ENCODE results near the gene RAI1. TPM values are rescaled to one million over a fixed set of nuclear protein-coding genes. Genes with fewer than 3 reads are reported as not detected.

Gene RAI1
- total RNA-seq, 4 donors from 2014 or later = 19.4 to 38.2 (median 35.3) TPM

DNA sequence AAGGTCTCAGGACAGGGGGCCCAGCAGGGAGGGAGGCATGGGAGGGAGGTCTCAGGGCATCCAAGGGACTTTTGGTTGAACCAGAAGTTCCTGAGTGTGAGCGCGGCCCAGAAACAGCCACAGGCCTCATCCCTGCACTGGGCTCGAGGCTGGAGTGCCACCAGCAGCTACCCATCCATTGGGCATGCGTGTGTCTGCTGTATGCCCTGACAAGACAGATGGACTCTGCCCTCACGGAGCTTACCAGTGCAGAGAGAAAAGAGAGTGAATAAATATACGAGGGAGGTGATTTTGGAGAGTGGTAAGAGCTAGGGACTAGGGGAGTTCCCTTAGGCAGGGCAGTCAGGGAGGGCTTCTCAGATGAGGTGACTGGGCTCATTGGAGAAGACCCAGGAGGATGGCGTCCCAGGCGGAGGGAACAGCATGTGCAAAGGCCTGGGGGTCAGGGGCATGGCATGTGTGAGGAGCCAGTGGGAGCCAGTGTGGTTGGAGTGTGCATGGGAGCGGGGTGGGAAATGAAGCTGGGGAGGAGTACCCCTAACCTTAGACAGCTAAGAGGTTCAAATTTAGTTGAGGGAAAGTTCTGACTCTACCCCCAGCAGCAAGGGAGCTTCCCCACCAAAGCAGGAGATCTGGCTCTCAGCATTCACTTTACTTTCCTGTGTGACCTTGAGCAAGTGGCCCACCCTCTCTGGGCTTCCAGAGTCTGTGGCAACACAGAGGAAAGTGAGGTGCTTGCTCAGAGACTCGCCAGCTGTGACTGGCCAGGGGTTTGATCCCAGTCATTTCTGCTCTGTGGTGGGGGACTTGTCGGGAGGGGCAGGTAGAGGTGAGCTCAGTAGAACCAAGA is 80.9 kb downstream of the RAI1 start:
- intact Hi-C loops (cut with DNase I; ENCODE audit: low total_unique reads) = no loop called here
- DNase-seq (ENCODE audit: low spot score in 2 of 2) = no peak
- TF ChIP-seq, protein P1, sequence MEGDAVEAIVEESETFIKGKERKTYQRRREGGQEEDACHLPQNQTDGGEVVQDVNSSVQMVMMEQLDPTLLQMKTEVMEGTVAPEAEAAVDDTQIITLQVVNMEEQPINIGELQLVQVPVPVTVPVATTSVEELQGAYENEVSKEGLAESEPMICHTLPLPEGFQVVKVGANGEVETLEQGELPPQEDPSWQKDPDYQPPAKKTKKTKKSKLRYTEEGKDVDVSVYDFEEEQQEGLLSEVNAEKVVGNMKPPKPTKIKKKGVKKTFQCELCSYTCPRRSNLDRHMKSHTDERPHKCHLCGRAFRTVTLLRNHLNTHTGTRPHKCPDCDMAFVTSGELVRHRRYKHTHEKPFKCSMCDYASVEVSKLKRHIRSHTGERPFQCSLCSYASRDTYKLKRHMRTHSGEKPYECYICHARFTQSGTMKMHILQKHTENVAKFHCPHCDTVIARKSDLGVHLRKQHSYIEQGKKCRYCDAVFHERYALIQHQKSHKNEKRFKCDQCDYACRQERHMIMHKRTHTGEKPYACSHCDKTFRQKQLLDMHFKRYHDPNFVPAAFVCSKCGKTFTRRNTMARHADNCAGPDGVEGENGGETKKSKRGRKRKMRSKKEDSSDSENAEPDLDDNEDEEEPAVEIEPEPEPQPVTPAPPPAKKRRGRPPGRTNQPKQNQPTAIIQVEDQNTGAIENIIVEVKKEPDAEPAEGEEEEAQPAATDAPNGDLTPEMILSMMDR (IDR thresholded peaks at IDR 0.05) = no peak
- TF ChIP-seq POLR2A (IDR thresholded peaks at IDR 0.05) = no peak
- 95% methylated on average over 11 of the region's 11 CpGs for WGBS, 2 donors
- no peak overlapping the region for H3K4me3 ChIP-seq (ENCODE audit: low read depth, poor library complexity, severe bottlenecking)

DNA sequence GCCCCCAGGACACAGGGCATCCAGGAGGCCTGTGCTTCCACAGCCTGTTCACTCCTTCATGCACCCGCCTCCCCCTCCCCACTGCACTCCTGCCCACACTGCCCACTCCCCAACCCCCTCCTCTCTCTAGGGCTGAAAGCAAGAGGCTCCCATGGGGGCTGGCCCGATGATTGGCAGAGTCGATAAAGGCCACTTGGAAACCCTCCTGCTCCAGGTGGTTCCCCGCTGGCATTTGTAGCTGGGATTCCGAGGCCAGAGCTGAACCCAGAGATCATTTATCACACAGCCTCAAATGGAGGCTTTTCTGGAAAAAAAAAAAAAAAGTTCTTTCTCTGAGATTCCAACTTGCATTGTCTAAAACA is 81.5 kb downstream of the RAI1 start:
- DNase-seq (ENCODE audit: low spot score in 2 of 2) = no peak
- intact Hi-C loops (cut with DNase I; ENCODE audit: low total_unique reads) = no loop called here
- TF ChIP-seq, protein P1 (IDR thresholded peaks at IDR 0.05) = no peak
- no peak for TF ChIP-seq POLR2A (IDR thresholded peaks at IDR 0.05)
- H3K4me3 ChIP-seq (ENCODE audit: low read depth, poor library complexity, severe bottlenecking) = no peak overlapping the region
- WGBS, 2 donors = 68 to 91% methylated on average over 5 of the region's 5 CpGs

DNA sequence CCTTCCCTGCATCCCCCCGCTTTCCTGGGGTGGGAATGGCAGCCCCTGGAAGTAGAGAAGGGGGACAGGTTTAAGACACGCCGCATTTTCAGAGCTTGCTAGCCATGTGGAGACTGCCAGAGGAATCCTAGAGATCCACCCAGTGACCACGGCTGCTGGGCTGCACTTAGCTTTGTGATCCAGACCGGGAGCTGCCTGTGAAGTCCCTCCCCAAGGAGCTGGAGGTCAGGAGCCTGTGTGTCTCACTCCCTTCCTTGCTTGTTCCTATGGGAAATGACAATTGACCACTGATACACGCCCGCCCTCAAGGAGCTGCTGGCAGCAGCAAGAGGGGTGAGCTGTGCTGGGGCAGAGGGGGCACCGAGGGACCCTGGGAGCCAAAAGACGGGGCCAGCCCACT is 81.9 kb downstream of the RAI1 start:
- no peak for DNase-seq (ENCODE audit: low spot score in 2 of 2)
- 65 to 79% methylated on average over 9 of the region's 9 CpGs for WGBS, 2 donors
- TF ChIP-seq POLR2A (IDR thresholded peaks at IDR 0.05) = no peak
- TF ChIP-seq, protein P1 (IDR thresholded peaks at IDR 0.05) = no peak
- no peak overlapping the region for H3K4me3 ChIP-seq (ENCODE audit: low read depth, poor library complexity, severe bottlenecking)
- intact Hi-C loops (cut with DNase I; ENCODE audit: low total_unique reads) = no loop called here

DNA sequence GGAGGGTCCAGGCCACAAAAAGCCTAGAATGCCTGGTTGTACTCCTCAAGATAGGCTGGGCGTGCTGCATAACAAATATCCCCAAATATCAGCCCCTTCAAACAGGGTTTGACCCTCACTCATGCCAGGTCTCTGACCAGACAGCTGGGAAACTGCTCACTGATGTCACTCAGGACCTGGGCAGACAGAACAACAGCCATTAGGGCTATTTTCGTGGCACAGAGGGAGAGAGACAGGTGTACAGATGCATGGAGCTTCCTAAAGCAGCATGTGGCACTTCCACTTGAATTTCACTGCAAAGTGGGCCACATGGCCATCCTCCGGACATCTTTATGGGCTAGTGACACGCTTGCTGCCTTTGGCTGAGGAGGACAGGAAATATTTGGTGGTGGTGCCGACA is 82.5 kb downstream of the RAI1 start:
- no peak overlapping the region for H3K4me3 ChIP-seq (ENCODE audit: low read depth, poor library complexity, severe bottlenecking)
- no peak for TF ChIP-seq POLR2A (IDR thresholded peaks at IDR 0.05)
- DNase-seq (ENCODE audit: low spot score in 2 of 2) = no peak
- intact Hi-C loops (cut with DNase I; ENCODE audit: low total_unique reads) = no loop called here
- 84 to 92% methylated on average over 5 of the region's 5 CpGs for whole genome bisulfite sequencing, 2 donors

DNA sequence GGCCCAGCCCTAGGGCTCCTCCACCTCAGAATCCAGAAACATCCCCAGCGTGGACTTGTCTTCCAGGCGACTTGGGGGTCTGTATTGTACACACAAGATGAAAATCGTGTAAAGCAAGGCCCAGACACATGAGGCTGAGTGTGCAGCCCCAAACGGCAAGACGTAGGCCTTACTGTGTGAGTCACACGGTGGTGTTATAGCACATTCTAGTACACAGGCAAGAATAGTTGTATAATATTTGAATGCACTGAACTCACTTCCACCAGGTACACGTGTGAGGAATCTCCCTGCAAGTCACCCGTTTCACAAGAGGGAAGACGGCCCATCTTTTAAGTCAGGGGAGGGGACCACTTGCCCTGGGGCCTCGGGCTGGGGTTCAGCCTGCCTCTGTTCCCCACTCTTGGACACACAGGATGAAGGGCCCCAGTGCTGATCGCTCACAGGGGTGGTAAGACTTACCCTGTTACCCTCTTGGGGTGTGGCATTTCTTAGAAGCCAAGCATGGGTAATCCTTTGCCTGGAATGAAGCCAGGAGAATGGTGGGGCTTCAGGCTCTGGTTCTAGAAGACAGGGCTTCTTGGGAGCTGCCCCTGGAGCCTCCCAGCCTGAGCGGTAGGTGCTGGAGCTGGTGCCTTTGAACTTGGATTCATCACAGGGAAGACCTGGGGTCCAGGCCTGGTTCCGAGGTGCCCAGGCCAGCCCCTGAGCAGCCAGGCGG is 84.3 kb downstream of the RAI1 start:
- intact Hi-C loops (cut with DNase I; ENCODE audit: low total_unique reads) = no loop called here
- DNase-seq (ENCODE audit: low spot score in 2 of 2) = no peak
- no peak for TF ChIP-seq POLR2A (IDR thresholded peaks at IDR 0.05)
- TF ChIP-seq, protein P1 (IDR thresholded peaks at IDR 0.05) = no peak
- WGBS, 2 donors = 58 to 66% methylated on average over 14 of the region's 14 CpGs
- H3K4me3 ChIP-seq (ENCODE audit: low read depth, poor library complexity, severe bottlenecking) = no peak overlapping the region

DNA sequence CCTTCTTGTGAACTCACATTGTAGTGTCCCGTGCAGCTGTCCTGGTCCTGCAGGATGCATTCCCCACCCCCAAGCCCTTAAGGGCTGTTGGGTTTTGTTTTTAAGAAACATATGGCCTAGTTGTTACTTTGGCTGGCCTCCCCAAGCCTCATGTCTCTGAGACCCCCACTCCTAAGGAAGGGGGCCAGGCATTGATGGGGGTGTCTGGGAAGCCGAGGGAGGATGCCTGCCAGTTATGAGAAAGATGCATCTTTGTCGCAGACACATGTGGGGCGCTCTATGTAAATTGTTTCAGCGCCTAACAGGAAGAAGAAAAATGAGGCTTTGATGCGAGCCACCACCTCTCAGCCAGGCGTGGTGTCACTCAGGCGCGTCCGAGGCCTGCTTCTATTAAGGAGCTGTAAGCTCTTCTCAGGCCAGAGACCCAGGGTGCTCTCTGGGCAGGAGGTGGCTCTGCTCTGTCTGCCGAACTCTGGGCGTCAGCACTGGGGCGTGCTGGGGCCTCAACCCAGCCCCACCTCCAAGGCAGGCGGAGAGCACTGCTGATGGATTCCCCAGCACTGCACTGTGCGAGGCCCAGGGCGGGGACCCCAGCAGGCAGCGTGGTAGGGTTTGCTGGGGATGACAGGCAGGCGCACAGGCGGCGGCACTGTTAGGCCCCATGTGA is 85.0 kb downstream of the RAI1 start:
- intact Hi-C loops (cut with DNase I; ENCODE audit: low total_unique reads) = no loop called here
- no peak overlapping the region for H3K4me3 ChIP-seq (ENCODE audit: low read depth, poor library complexity, severe bottlenecking)
- DNase-seq (ENCODE audit: low spot score in 2 of 2) = no peak
- no peak for TF ChIP-seq POLR2A (IDR thresholded peaks at IDR 0.05)
- TF ChIP-seq, protein P1 (IDR thresholded peaks at IDR 0.05) = no peak
- WGBS, 2 donors = 41 to 48% methylated on average over 18 to 20 of the region's 20 CpGs

Measured in lower leg skin (tissue), 4 donors.